ENCODE measurements around the gene OCSTAMP. TPM values are rescaled to one million over a fixed set of nuclear protein-coding genes. Genes with fewer than 3 reads are reported as not detected.

The OCSTAMP gene
- total RNA-seq, 3 donors from 2014 or later (not counting 1 experiment from before 2014, with no cell fraction given), result not detected

- no peak for TF ChIP-seq CTCF (IDR thresholded peaks at IDR 0.05)
- H3K36me3 Mint-ChIP-seq, result no peaks in the 10 kb centered on the region
- no peaks in the 10 kb centered on the region for H3K27me3 Mint-ChIP-seq (ENCODE audit: low read depth in 2 of 2)
- Histone ChIP-seq H3K27me3 (ENCODE audit: control insufficient read depth, insufficient read depth, low read length) (no peaks in the 10 kb centered on the region), H3K4me3 (ENCODE audit: low read length) (no peak overlapping the region), H3K27ac (ENCODE audit: low read length) (no peak overlapping the region), H3K36me3 (ENCODE audit: control insufficient read depth, insufficient read depth, low read length) (no peaks in the 10 kb centered on the region), H3K9me3 (ENCODE audit: control insufficient read depth, insufficient read depth, low read length) (no peaks in the 10 kb centered on the region), H3K4me1 (ENCODE audit: control insufficient read depth, insufficient read depth, low read length) (peaks cover 52% of the 10 kb centered on the region)
- H3K27ac Mint-ChIP-seq, result no peak overlapping the region
- intact Hi-C loops (cut with micrococcal nuclease), result no loop called here
- no peaks in the 10 kb centered on the region for H3K9me3 Mint-ChIP-seq
- DNase-seq (no peak), ATAC-seq (no peak)
- H3K4me3 Mint-ChIP-seq, result no peak overlapping the region
- WGBS (ENCODE audit: insufficient coverage), result 97% methylated on average over 5 of the region's 5 CpGs
- H3K4me1 Mint-ChIP-seq, result peaks cover 33 to 35% of the 10 kb centered on the region in 2 donors
These were observed 1.8 kb downstream of the OCSTAMP start for GRCh38 chr20:46548688-46549087.

- H3K4me1 Mint-ChIP-seq, result peaks cover 27 to 29% of the 10 kb centered on the region in 2 donors
These were observed 2.5 kb downstream of the OCSTAMP start for GRCh38 chr20:46547995-46548394.

GRCh38 chr20:46546936-46547335, 3.5 kb downstream of the OCSTAMP start:
- Histone ChIP-seq H3K4me1 (ENCODE audit: control insufficient read depth, insufficient read depth, low read length) (peaks cover 38% of the 10 kb centered on the region), H3K27me3 (ENCODE audit: control insufficient read depth, insufficient read depth, low read length) (no peaks in the 10 kb centered on the region), H3K4me3 (ENCODE audit: low read length) (no peak overlapping the region), H3K36me3 (ENCODE audit: control insufficient read depth, insufficient read depth, low read length) (no peaks in the 10 kb centered on the region), H3K27ac (ENCODE audit: low read length) (no peak overlapping the region), H3K9me3 (ENCODE audit: control insufficient read depth, insufficient read depth, low read length) (no peaks in the 10 kb centered on the region)
- TF ChIP-seq CTCF (IDR thresholded peaks at IDR 0.05), result no peak
- intact Hi-C loops (cut with micrococcal nuclease), result no loop called here
- DNase-seq, result no peak
- Mint-ChIP-seq H3K36me3 (no peaks in the 10 kb centered on the region), H3K4me3 (no peak overlapping the region), H3K9me3 (no peaks in the 10 kb centered on the region), H3K4me1 (peaks cover 16 to 18% of the 10 kb centered on the region in 2 donors), H3K27me3 (ENCODE audit: low read depth in 2 of 2) (no peaks in the 10 kb centered on the region), H3K27ac (no peak overlapping the region)
- no peak for ATAC-seq
- WGBS (ENCODE audit: insufficient coverage), result 64% methylated on average over 6 of the region's 6 CpGs

More at GRCh38 chr20:46547995-46548394, 2.5 kb downstream of the OCSTAMP start:
- ATAC-seq, result no peak
- H3K27me3 ChIP-seq (ENCODE audit: control insufficient read depth, insufficient read depth, low read length), result no peaks in the 10 kb centered on the region
- no peak for DNase-seq
- H3K27me3 Mint-ChIP-seq (ENCODE audit: low read depth in 2 of 2), result no peaks in the 10 kb centered on the region
- H3K36me3 ChIP-seq (ENCODE audit: control insufficient read depth, insufficient read depth, low read length), result no peaks in the 10 kb centered on the region
- no peak overlapping the region for H3K27ac Mint-ChIP-seq
- H3K9me3 Mint-ChIP-seq, result no peaks in the 10 kb centered on the region
- H3K27ac ChIP-seq (ENCODE audit: low read length), result no peak overlapping the region
- WGBS (ENCODE audit: insufficient coverage), result 91% methylated on average over 6 of the region's 6 CpGs
- TF ChIP-seq CTCF (IDR thresholded peaks at IDR 0.05), result no peak
- H3K4me1 ChIP-seq (ENCODE audit: control insufficient read depth, insufficient read depth, low read length), result peaks cover 48% of the 10 kb centered on the region
- H3K36me3 Mint-ChIP-seq, result no peaks in the 10 kb centered on the region
- no peak overlapping the region for H3K4me3 ChIP-seq (ENCODE audit: low read length)
- intact Hi-C loops (cut with micrococcal nuclease), result no loop called here
- no peaks in the 10 kb centered on the region for H3K9me3 ChIP-seq (ENCODE audit: control insufficient read depth, insufficient read depth, low read length)
- H3K4me3 Mint-ChIP-seq, result no peak overlapping the region

- no peak for TF ChIP-seq CTCF (IDR thresholded peaks at IDR 0.05)
- ATAC-seq (no peak), DNase-seq (no peak)
- Mint-ChIP-seq H3K27ac (no peak overlapping the region), H3K4me1 (peaks cover 12 to 14% of the 10 kb centered on the region in 2 donors), H3K36me3 (no peaks in the 10 kb centered on the region), H3K4me3 (no peak overlapping the region), H3K9me3 (no peaks in the 10 kb centered on the region), H3K27me3 (ENCODE audit: low read depth in 2 of 2) (no peaks in the 10 kb centered on the region)
- Histone ChIP-seq H3K27ac (ENCODE audit: low read length) (no peak overlapping the region), H3K9me3 (ENCODE audit: control insufficient read depth, insufficient read depth, low read length) (no peaks in the 10 kb centered on the region), H3K27me3 (ENCODE audit: control insufficient read depth, insufficient read depth, low read length) (no peaks in the 10 kb centered on the region), H3K4me3 (ENCODE audit: low read length) (no peak overlapping the region), H3K4me1 (ENCODE audit: control insufficient read depth, insufficient read depth, low read length) (peaks cover 32% of the 10 kb centered on the region), H3K36me3 (ENCODE audit: control insufficient read depth, insufficient read depth, low read length) (no peaks in the 10 kb centered on the region)
- 87% methylated on average over 3 of the region's 3 CpGs for WGBS (ENCODE audit: insufficient coverage)
- intact Hi-C loops (cut with micrococcal nuclease), result no loop called here
These were observed 4.2 kb downstream of the OCSTAMP start for GRCh38 chr20:46546298-46546697.

All from natural killer cell (primary cell).